Prostate gland (tissue), 2 donors: ENCODE measurements around the gene UQCR11. TPM values are rescaled to one million over a fixed set of nuclear protein-coding genes. Genes with fewer than 3 reads are reported as not detected.

Source experiments
- DNase-seq: peaks from one replicate; pipeline ENCODE4 v3.0.0-alpha.2; 2019; ENCODE audit warnings: low spot score
- H3K27ac ChIP-seq, 2 donors: fragments of 200-600 bp; sonication (generic); 2 replicates each; pipeline ENCODE4 v1.5.1; 2017 to 2019
- H3K27me3 ChIP-seq: fragments of 200-600 bp; sonication (generic); replicated peaks from 2 replicates; pipeline ENCODE4 v1.5.1; 2019; ENCODE audit not compliant: insufficient read depth
- H3K36me3 ChIP-seq, 2 donors: fragments of 200-600 bp; sonication (generic); 1 replicate in 1 of 2; 2 replicates in 1 of 2; pipeline versions ENCODE4 v1.5.1 to v1.8.1; 2017 to 2019
- H3K4me1 ChIP-seq: fragments of 200-600 bp; sonication (generic); replicated peaks from 2 replicates; pipeline ENCODE4 v1.5.1; 2019
- H3K4me3 ChIP-seq, 2 donors: fragments of 200-600 bp; sonication (generic); 2 replicates each; pipeline ENCODE4 v1.5.1; 2017 to 2019
- H3K9me3 ChIP-seq: fragments of 200-600 bp; sonication (generic); 2 replicates; pipeline ENCODE4 v1.5.1; 2017
- POLR2A ChIP-seq: fragments of 450-650 bp; IDR thresholded peaks from one replicate; pipeline ENCODE4 v1.6.1; 2016; ENCODE audit warnings: antibody characterized with exemption, mild to moderate bottlenecking
- POLR2AphosphoS5 ChIP-seq: sonication (generic); formaldehyde crosslinking; IDR thresholded peaks from one replicate; pipeline ENCODE4 v1.6.1; 2017; ENCODE audit warnings: antibody characterized with exemption
- WGBS: methylation state at CpG from one replicate; pipeline ENCODE4 v1.1.5; 2018; 5-methylcytosine and 5-hydroxymethylcytosine counted together
- intact Hi-C: fragments of 100-400 bp; cut with DNase I; formaldehyde crosslinking; loops from one replicate; pipeline ENCODE4 v1.14.2; 2022
- total RNA-seq, 2 donors: library from RNA; depleted of rRNA; stranded (reverse); fragments of >200 nt; gene quantifications; one replicate each; pipeline ENCODE4 v1.1.0, GENCODE V29; 2016
- TF ChIP-seq, protein P1 (sequence below), 4 experiments: fragments of 200-600 bp in 2 of 4; fragments of 450-650 bp in 2 of 4; sonication (generic) in 2 of 4; IDR thresholded peaks; 1 replicate in 3 of 4; 2 replicates in 1 of 4; pipeline ENCODE4 v1.5.1; 2016 to 2019; ENCODE audit warnings: antibody characterized with exemption in 4 of 4, mild to moderate bottlenecking in 2 of 4, moderate library complexity in 2 of 4

The UQCR11 gene
- total RNA-seq, 2 donors from 2014 or later: 87.1 to 108 TPM

DNA sequence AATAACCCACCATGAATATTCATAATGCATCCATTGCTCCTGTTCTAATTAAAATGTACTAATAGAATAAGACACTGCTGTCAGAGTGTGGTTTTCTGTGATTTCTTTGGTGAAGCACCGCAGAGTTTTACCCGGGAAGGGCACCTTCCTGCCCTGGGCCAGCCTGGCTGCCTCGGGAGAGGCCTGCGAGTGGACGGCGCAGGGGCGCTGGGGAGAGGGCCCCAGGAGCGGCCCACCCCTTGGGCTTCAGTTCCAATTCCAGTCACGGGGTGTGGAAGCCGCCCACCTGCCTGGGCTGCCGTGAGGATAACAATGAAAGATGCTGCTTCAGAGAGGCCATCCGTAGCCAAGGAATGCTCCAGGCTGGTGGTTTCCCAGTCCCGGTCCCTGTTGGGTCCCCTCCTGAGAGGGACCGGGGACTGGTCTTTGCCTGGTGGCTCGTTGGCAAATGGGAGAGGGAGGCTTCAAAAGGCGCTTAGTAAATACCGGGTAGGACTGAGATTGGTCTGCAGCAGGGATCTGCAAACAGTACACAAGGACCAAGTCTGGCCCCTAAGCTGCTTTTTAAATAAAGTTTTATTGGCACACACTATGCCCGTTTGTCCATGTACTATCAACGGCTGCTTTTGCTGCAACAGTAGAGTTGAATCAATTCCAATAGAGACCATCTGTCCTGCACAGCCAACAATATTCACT, 29.1 kb upstream of the UQCR11 start:
- TF ChIP-seq, protein P1, sequence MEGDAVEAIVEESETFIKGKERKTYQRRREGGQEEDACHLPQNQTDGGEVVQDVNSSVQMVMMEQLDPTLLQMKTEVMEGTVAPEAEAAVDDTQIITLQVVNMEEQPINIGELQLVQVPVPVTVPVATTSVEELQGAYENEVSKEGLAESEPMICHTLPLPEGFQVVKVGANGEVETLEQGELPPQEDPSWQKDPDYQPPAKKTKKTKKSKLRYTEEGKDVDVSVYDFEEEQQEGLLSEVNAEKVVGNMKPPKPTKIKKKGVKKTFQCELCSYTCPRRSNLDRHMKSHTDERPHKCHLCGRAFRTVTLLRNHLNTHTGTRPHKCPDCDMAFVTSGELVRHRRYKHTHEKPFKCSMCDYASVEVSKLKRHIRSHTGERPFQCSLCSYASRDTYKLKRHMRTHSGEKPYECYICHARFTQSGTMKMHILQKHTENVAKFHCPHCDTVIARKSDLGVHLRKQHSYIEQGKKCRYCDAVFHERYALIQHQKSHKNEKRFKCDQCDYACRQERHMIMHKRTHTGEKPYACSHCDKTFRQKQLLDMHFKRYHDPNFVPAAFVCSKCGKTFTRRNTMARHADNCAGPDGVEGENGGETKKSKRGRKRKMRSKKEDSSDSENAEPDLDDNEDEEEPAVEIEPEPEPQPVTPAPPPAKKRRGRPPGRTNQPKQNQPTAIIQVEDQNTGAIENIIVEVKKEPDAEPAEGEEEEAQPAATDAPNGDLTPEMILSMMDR (IDR thresholded peaks at IDR 0.05): no peak
- TF ChIP-seq POLR2A: no peak
- TF ChIP-seq POLR2AphosphoS5: no peak
- Histone ChIP-seq H3K4me3 (no peak overlapping the region), H3K4me1 (no peaks in the 10 kb centered on the region), H3K27me3 (no peaks in the 10 kb centered on the region), H3K36me3 (no peaks in the 10 kb centered on the region), H3K27ac (no peak overlapping the region), H3K9me3 (no peaks in the 10 kb centered on the region)
- 89% methylated on average over 19 of the region's 19 CpGs for WGBS
- intact Hi-C loops: no loop called here
- no peak for DNase-seq

DNA sequence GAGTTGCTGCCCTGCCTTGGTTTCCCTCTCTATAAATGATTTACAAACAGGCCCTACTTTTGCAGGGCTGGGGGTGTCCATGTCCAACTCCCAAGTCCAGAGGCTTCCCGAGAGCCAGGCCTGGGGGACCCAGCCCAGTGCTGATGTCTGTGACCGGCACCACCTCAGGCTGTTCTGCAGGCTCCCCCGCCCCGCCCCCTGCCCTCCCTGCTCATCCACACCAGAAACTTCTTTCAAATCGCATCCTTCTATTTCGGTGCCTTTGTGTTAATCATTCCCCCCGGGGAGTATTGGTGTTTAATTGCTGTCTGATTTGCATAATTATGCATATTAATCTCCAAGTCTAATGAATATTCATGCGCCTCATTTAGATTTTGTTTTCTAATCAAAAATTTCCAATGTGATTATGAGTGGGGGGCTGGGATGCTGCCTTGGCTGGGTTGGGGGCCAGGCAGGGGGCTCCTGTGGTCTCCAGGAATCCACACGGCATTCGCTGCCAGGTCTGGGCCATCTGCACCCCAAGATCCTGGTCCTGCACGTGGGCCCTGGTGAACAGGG, 28.1 kb upstream of the UQCR11 start:
- Histone ChIP-seq H3K36me3 (no peaks in the 10 kb centered on the region), H3K27me3 (no peaks in the 10 kb centered on the region), H3K4me1 (no peaks in the 10 kb centered on the region), H3K9me3 (no peaks in the 10 kb centered on the region), H3K27ac (no peak overlapping the region), H3K4me3 (no peak overlapping the region)
- intact Hi-C loops: no loop called here
- TF ChIP-seq POLR2AphosphoS5: no peak
- TF ChIP-seq POLR2A: no peak
- TF ChIP-seq, protein P1 (IDR thresholded peaks at IDR 0.05): no peak
- DNase-seq: no peak
- 93% methylated on average over 11 of the region's 11 CpGs for WGBS

DNA sequence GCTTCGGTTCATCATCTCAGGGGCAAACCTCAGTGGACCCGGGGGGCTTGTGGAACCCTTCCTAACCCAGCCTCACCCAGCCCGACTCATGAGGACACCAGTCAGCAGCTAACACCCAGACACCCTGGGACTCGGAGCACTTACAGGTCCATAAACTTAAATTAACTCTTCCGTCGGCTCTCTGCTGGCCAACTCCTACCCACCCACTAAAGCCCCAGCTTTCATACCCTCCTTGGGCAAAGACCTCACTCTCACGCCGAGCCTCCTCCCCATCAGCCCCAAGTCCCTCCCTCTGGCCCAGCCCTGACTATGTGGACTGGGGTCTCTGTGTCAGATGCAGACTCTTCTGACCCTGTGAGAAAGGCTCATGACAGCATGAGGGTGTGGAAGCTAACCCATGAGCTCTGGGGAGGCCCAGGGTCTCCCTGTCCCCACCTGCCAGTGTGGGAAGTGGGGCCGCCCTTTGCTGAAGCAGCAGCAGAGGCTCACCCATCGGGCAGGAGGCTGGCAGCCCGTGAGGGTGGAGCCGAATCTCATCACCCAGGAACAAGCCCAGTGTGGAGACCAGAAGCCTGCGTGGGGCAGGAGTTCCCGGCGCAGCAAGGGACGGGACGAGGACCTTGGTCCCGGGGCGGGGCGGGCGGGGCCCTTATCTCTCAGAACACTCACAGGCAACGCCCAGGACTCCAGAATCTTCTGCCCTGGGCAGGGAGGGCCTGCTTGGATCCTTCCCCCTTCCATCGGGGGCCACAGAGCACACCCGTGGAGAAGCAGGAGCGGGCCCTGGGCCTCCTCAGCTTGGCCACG, 27.4 kb upstream of the UQCR11 start:
- Histone ChIP-seq H3K4me3 (no peak overlapping the region), H3K27ac (no peak overlapping the region), H3K4me1 (no peaks in the 10 kb centered on the region), H3K36me3 (no peaks in the 10 kb centered on the region), H3K9me3 (no peaks in the 10 kb centered on the region), H3K27me3 (no peaks in the 10 kb centered on the region)
- DNase-seq: no peak
- intact Hi-C loops: no loop called here
- TF ChIP-seq POLR2A: no peak
- no peak for TF ChIP-seq POLR2AphosphoS5
- TF ChIP-seq, protein P1 (IDR thresholded peaks at IDR 0.05): no peak
- WGBS: 95% methylated on average over 26 of the region's 26 CpGs

DNA sequence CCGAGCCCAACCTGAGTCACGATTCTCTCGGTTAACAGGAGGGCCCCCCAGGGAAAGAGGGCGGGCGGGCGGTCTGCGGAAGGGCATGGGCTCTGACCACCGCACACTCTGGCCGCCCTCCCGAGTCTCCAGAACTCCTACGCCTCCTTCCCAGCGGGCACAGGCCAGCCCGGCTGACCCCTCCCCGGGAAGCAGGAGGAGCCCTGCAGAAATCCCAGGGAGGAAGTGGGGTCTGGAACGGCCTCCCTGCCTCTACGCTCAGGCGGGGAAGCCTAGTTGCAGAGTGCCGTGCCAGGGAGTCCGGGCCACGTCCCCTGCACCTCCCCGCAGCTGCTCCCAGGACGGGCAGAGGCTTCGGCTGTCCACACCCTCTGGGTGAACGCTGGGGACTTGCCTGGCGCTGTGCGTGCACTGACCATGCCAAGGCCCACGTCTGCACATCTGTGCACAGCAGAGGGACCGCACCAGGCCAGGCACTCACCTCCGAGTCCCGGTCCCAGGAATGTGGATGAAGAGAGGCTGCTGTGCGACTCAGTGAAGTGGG, 26.4 kb upstream of the UQCR11 start:
- no peaks in the 10 kb centered on the region for H3K9me3 ChIP-seq
- H3K27ac ChIP-seq: no peak overlapping the region
- intact Hi-C loops: no loop called here
- TF ChIP-seq, protein P1 (IDR thresholded peaks at IDR 0.05): no peak
- TF ChIP-seq POLR2A (no peak), POLR2AphosphoS5 (no peak)
- H3K4me3 ChIP-seq: no peak overlapping the region
- no peaks in the 10 kb centered on the region for H3K27me3 ChIP-seq
- DNase-seq: no peak
- 85% methylated on average over 16 of the region's 31 CpGs for WGBS
- H3K36me3 ChIP-seq: no peaks in the 10 kb centered on the region
- H3K4me1 ChIP-seq: no peaks in the 10 kb centered on the region
